Lower lobe of right lung (tissue), 2 donors: ENCODE results near the gene RASSF9. TPM values are rescaled to one million over a fixed set of nuclear protein-coding genes. Genes with fewer than 3 reads are reported as not detected.
A peak's percentile ranks its signal among the peaks of the same experiment; 100 is the strongest.

ENCODE experiments used
- ATAC-seq, 2 donors: fragments of 200-7000 bp; cut with Tn5 transposase; one replicate each; pipeline ENCODE4 v1.9.1; 2020 to 2022; ENCODE audit warnings: mild to moderate bottlenecking in 2 of 2, moderate library complexity in 2 of 2
- DNase-seq: peaks from one replicate; pipeline ENCODE4 v3.0.0-alpha.2; 2020
- H3K27ac ChIP-seq: fragments of 200-600 bp; one replicate; pipeline ENCODE4 v1.8.0; 2022
- H3K27me3 ChIP-seq: fragments of 200-600 bp; one replicate; pipeline ENCODE4 v1.8.0; 2022; ENCODE audit warnings: low read depth
- H3K36me3 ChIP-seq: fragments of 200-600 bp; one replicate; pipeline ENCODE4 v1.8.0; 2022; ENCODE audit warnings: mild to moderate bottlenecking
- H3K4me1 ChIP-seq: fragments of 200-600 bp; one replicate; pipeline ENCODE4 v1.8.0; 2022
- H3K4me3 ChIP-seq: fragments of 200-600 bp; one replicate; pipeline ENCODE4 v1.8.0; 2022; ENCODE audit warnings: mild to moderate bottlenecking
- H3K9me3 ChIP-seq: fragments of 200-600 bp; one replicate; pipeline ENCODE4 v1.8.0; 2022
- CTCF ChIP-seq: fragments of 200-600 bp; IDR thresholded peaks from one replicate; pipeline ENCODE4 v1.8.0; 2022; ENCODE audit warnings: antibody characterized with exemption, mild to moderate bottlenecking
- intact Hi-C: fragments of 100-400 bp; cut with DNase I; formaldehyde crosslinking; loops from one replicate; pipeline ENCODE4 v1.11.0; 2022
- long read RNA-seq: library from polyadenylated mRNA; unstranded; transcript quantifications from one replicate; pipeline ENCODE4 v2.0.0, GENCODE V29; 2021
- total RNA-seq: library from RNA; stranded (reverse); fragmentation: NEBNext Ultra II Directional; extraction: Animal tissue kit (Norgen Biotek cat#: 25700); gene quantifications from one replicate; pipeline ENCODE4 v1.2.1, GENCODE V29; 2021
- donor health status: DM: no; HTN: yes; CAD: no; lungs with severe emphysema.

Gene RASSF9
- total RNA-seq: 11.0 TPM
- long read RNA-seq, full-length matches to known transcripts: 2 of 3 reads
- long read RNA-seq, partial matches to known transcripts: 0 of 3 reads
- long read RNA-seq, other reads (novel, unspliced or antisense): 1 of 3 reads

DNA sequence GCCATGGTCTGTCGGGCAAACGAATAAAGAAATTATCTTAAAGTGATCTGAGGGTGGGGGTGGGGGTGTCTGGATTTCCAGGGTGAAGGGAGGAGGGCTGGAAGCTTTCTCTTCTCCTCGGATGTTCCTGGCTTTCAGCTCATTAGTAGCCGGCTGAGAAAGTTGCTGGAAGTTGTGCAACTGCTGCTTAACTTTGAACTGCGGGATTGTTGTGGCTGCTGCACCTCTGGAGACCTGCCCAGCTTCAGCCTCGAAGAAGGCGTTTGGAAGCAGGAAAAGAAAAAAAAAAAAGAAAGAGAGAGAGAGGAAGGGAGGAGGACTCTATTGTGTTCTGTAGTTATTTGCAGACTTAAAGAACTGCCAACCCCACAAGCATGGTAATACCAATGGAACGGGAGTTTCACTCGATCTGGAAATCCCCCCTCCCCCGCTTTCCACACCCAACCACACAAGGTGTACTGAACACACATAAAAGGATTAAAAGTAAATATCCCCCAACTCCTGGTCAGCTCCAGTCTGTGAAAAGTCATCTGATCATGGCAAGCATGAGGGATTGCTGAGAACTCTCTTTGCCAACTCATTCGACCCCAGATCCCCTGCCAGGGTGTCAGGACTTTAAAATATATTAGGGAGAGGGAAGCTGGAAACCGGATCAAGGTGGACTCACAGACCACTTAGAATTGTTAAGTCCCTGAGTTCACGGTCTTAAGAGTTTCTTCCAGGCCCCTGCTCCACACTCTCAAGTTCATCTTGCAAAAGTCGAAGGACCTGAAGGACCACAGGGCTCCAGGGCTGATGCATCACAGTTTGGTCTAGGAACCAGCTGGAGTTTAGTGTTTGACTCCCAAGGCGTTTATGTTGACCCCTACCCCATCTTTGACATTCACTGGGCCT lies at the start of gene RASSF9:
RASSF9 (minus strand) TSS at position 213 of the 894 bp plus-strand sequence; CDS start at position 5, 208 bp downstream.
- H3K27ac ChIP-seq: peak within 1 kb of the TSS; percentile 72
- H3K36me3 ChIP-seq: no peaks in the 10 kb centered on the region
- ATAC-seq (peak; percentile 87 to 89), DNase-seq (peak; percentile 77)
- TF ChIP-seq CTCF: no peak
- H3K27me3 ChIP-seq: no peaks in the 10 kb centered on the region
- peaks cover 3% of the 10 kb centered on the region for H3K4me1 ChIP-seq
- intact Hi-C loops: no loop called here
- no peaks in the 10 kb centered on the region for H3K9me3 ChIP-seq
- H3K4me3 ChIP-seq: peak within 1 kb of the TSS; percentile 55

DNA sequence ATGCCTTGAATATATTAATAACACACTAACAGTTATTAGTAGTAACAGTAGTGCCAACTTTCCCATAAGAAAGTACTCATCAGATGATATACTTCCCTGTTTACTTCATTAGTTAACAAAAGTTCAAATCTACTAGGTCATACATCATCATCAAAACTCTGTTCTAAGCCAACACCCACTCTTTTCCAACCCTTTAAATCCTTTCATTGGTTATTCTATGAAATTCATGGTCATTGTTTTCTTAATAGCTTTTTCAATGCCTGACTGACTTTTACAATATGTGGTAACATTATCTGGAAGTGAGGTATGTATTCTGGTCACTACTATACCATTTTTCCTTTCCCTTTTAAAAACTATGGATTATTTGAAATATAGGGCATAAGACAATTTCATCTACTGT lies 47.6 kb upstream of the RASSF9 start:
- intact Hi-C loops: no loop called here
- TF ChIP-seq CTCF: no peak
- no peaks in the 10 kb centered on the region for H3K9me3 ChIP-seq
- H3K36me3 ChIP-seq: no peaks in the 10 kb centered on the region
- H3K27me3 ChIP-seq: no peaks in the 10 kb centered on the region
- ATAC-seq: no peak
- no peak overlapping the region for H3K4me3 ChIP-seq
- H3K27ac ChIP-seq: no peak overlapping the region
- H3K4me1 ChIP-seq: no peaks in the 10 kb centered on the region
- no peak for DNase-seq

- Histone ChIP-seq H3K4me1 (no peaks in the 10 kb centered on the region), H3K36me3 (no peaks in the 10 kb centered on the region), H3K27ac (no peak overlapping the region), H3K27me3 (no peaks in the 10 kb centered on the region), H3K9me3 (no peaks in the 10 kb centered on the region), H3K4me3 (no peak overlapping the region)
- intact Hi-C loops: loop anchor here (10.0 kb wide), 1 partner anchor 403 kb away; no protein-coding TSS in a partner anchor
- no peak for TF ChIP-seq CTCF
- no peak for DNase-seq
- ATAC-seq: no peak
Observed at GRCh38 chr12:85877459-85877858, 41.2 kb upstream of the RASSF9 start.

- Histone ChIP-seq H3K27ac (no peak within 1 kb of the TSS), H3K27me3 (no peaks in the 10 kb centered on the region), H3K36me3 (no peaks in the 10 kb centered on the region), H3K4me3 (no peak within 1 kb of the TSS), H3K9me3 (no peaks in the 10 kb centered on the region), H3K4me1 (no peaks in the 10 kb centered on the region)
- DNase-seq (no peak), ATAC-seq (no peak)
- no peak for TF ChIP-seq CTCF
- intact Hi-C loops: loop anchor here (10.0 kb wide), 1 partner anchor 399 kb away; no protein-coding TSS in a partner anchor
Observed at GRCh38 chr12:85874031-85874461, 37.8 kb upstream of the RASSF9 start, which contains the start of gene NTS. TSS of gene NTS (plus strand) at chr12:85874295. CDS start at chr12:85874404, 109 bp downstream.

DNA sequence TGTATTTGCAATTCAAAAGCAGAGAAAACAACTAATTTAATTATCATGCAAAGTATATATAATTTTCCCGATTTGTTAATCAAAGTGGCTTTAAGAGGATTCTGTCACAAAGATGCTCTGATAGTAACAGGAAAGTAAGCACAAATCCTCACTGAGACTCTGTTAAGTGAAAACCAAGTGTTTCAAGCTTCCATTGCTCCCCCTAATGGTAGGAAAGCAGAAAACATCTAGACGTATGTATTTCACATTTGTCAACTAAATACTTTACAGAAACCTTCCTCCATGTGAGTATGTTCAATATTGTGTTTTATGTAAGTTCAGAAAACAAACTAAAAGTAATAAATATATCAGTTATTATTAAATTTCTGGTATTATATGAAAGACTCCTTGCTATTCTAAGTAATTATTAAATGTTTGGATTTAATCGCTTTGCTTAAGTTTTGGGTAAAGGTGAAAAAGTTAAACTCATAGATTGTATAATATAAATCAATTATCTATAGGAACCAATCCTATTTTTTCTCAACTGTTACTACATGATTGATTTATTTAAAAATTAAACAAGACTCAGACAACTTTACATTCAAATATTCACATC lies 36.4 kb upstream of the RASSF9 start:
- ATAC-seq: peak in 1 of 2 donors; percentile 66

More for the DNA sequence above, 36.4 kb upstream of the RASSF9 start:
- Histone ChIP-seq H3K36me3 (no peaks in the 10 kb centered on the region), H3K4me3 (no peak overlapping the region), H3K9me3 (no peaks in the 10 kb centered on the region), H3K27ac (no peak overlapping the region), H3K27me3 (no peaks in the 10 kb centered on the region), H3K4me1 (no peaks in the 10 kb centered on the region)
- no peak for DNase-seq
- intact Hi-C loops: loop anchor here (10.0 kb wide), 1 partner anchor 398 kb away; no protein-coding TSS in a partner anchor
- TF ChIP-seq CTCF: peak; percentile 70
